Thyroid gland (tissue), 4 donors: Measurements from ENCODE around the gene ARMC2.

Experiments used
- CTCF ChIP-seq, 6 experiments: fragments of 200-600 bp in 3 of 6; fragments of 450-650 bp in 3 of 6; sonication (generic) in 3 of 6; IDR thresholded peaks; one replicate each; pipeline ENCODE4 v1.5.1; 2016 to 2019; ENCODE audit warnings: antibody characterized with exemption in 6 of 6, mild to moderate bottlenecking in 2 of 6, inconsistent platforms in 1 of 6, moderate library complexity in 1 of 6
- POLR2A ChIP-seq, 2 donors: fragments of 450-650 bp; IDR thresholded peaks; one replicate each; pipeline ENCODE4 v1.6.1; 2017; ENCODE audit warnings: antibody characterized with exemption in 2 of 2, mild to moderate bottlenecking in 2 of 2, moderate library complexity in 1 of 2

- TF ChIP-seq POLR2A (IDR thresholded peaks at IDR 0.05) (no peak), CTCF (IDR thresholded peaks at IDR 0.05) (no peak)
Observed at GRCh38 chr6:109000289-109000688, 152.1 kb downstream of the ARMC2 start.
